ENCODE results near the gene LSM7. TPM values are rescaled to one million over a fixed set of nuclear protein-coding genes. Genes with fewer than 3 reads are reported as not detected.

Gene LSM7
- total RNA-seq, 4 donors from 2014 or later, result 70.0 to 109 (median 77.5) TPM

GRCh38 chr19:2315121-2315817, 13.1 kb downstream of the LSM7 start:
- in situ Hi-C loops (cut with MboI; ENCODE audit: low sequenced_read_pairs in 4 of 4), result no loop called here
- Histone ChIP-seq H3K9me3 (no peaks in the 10 kb centered on the region), H3K4me3 (no peak overlapping the region), H3K4me1 (no peaks in the 10 kb centered on the region), H3K36me3 (no peaks in the 10 kb centered on the region), H3K27ac (no peak overlapping the region), H3K27me3 (peaks cover 7 to 14% (median 8%) of the 10 kb centered on the region in 3 donors)
- DNase-seq (no peak), ATAC-seq (no peak)
- intact Hi-C loops (cut with DNase I; ENCODE audit: low total_unique reads), result loop anchor here (5.0 kb wide), 1 partner anchor 38 kb away; no protein-coding TSS in a partner anchor
- no peak for TF ChIP-seq POLR2A (IDR thresholded peaks at IDR 0.05)
- no peak for TF ChIP-seq CTCF (IDR thresholded peaks at IDR 0.05 in 4 of 5, conservative IDR thresholded peaks at IDR 0.05 in 1 of 5)

- H3K4me3 ChIP-seq, result no peak overlapping the region
- TF ChIP-seq CTCF (IDR thresholded peaks at IDR 0.05 in 4 of 5, conservative IDR thresholded peaks at IDR 0.05 in 1 of 5), result no peak
- no peak for TF ChIP-seq POLR2A (IDR thresholded peaks at IDR 0.05)
- no peak for DNase-seq
- H3K4me1 ChIP-seq, result peaks cover 0 to 4% of the 10 kb centered on the region in 2 donors
- in situ Hi-C loops (cut with MboI; ENCODE audit: low sequenced_read_pairs in 4 of 4) (no loop called here), intact Hi-C loops (cut with DNase I; ENCODE audit: low total_unique reads) (no loop called here)
- H3K27ac ChIP-seq, result no peak overlapping the region
- H3K36me3 ChIP-seq, result no peaks in the 10 kb centered on the region
- no peak for ATAC-seq
- no peaks in the 10 kb centered on the region for H3K9me3 ChIP-seq
- peaks cover 12 to 18% (median 16%) of the 10 kb centered on the region in 3 donors for H3K27me3 ChIP-seq
Measured at GRCh38 chr19:2312820-2313501, 15.4 kb downstream of the LSM7 start.

GRCh38 chr19:2311093-2311492, 17.3 kb downstream of the LSM7 start:
- no peaks in the 10 kb centered on the region for H3K36me3 ChIP-seq
- DNase-seq (no peak), ATAC-seq (no peak)
- peaks cover 0 to 4% of the 10 kb centered on the region in 2 donors for H3K4me1 ChIP-seq
- H3K27me3 ChIP-seq, result peaks cover 22 to 33% (median 28%) of the 10 kb centered on the region in 3 donors
- in situ Hi-C loops (cut with MboI; ENCODE audit: low sequenced_read_pairs in 4 of 4), result no loop called here
- intact Hi-C loops (cut with DNase I; ENCODE audit: low total_unique reads), result no loop called here
- H3K9me3 ChIP-seq, result no peaks in the 10 kb centered on the region
- no peak overlapping the region for H3K27ac ChIP-seq
- H3K4me3 ChIP-seq, result no peak overlapping the region
- TF ChIP-seq CTCF (IDR thresholded peaks at IDR 0.05 in 4 of 5, conservative IDR thresholded peaks at IDR 0.05 in 1 of 5) (no peak), POLR2A (IDR thresholded peaks at IDR 0.05) (no peak)

- intact Hi-C loops (cut with DNase I; ENCODE audit: low total_unique reads), result no loop called here
Measured at GRCh38 chr19:2309734-2310362, 18.5 kb downstream of the LSM7 start.

More at GRCh38 chr19:2309734-2310362, 18.5 kb downstream of the LSM7 start:
- no peak for ATAC-seq
- peaks cover 0 to 4% of the 10 kb centered on the region in 2 donors for H3K4me1 ChIP-seq
- H3K27ac ChIP-seq, result no peak overlapping the region
- TF ChIP-seq POLR2A (IDR thresholded peaks at IDR 0.05), result no peak
- TF ChIP-seq CTCF (IDR thresholded peaks at IDR 0.05 in 4 of 5, conservative IDR thresholded peaks at IDR 0.05 in 1 of 5), result no peak
- no peak for DNase-seq
- H3K9me3 ChIP-seq, result no peaks in the 10 kb centered on the region
- no peak overlapping the region for H3K4me3 ChIP-seq
- in situ Hi-C loops (cut with MboI; ENCODE audit: low sequenced_read_pairs in 4 of 4), result no loop called here
- no peaks in the 10 kb centered on the region for H3K36me3 ChIP-seq
- H3K27me3 ChIP-seq, result peaks cover 22 to 33% (median 28%) of the 10 kb centered on the region in 3 donors
